Left ventricle myocardium inferior (tissue), 1 donor: ENCODE data around the gene BCAR3. TPM values are rescaled to one million over a fixed set of nuclear protein-coding genes. Genes with fewer than 3 reads are reported as not detected.

Experiments
- DNase-seq: peaks from one replicate; pipeline ENCODE4 v3.0.0-alpha.2; 2020
- H3K27ac ChIP-seq: fragments of 200-600 bp; replicated peaks from 2 replicates; pipeline ENCODE4 v1.8.0; 2021
- H3K27me3 ChIP-seq: fragments of 200-600 bp; 2 replicates; pipeline ENCODE4 v1.8.0; 2021; ENCODE audit warnings: low read depth
- H3K36me3 ChIP-seq: fragments of 200-600 bp; 2 replicates; pipeline ENCODE4 v1.8.0; 2021
- H3K4me1 ChIP-seq: fragments of 200-600 bp; 2 replicates; pipeline ENCODE4 v1.8.0; 2021
- H3K4me3 ChIP-seq: fragments of 200-600 bp; 2 replicates; pipeline ENCODE4 v1.8.0; 2021; ENCODE audit warnings: mild to moderate bottlenecking, moderate library complexity
- H3K9me3 ChIP-seq: fragments of 200-600 bp; replicated peaks from 2 replicates; pipeline ENCODE4 v1.8.0; 2021
- intact Hi-C: fragments of 100-400 bp; cut with micrococcal nuclease; formaldehyde crosslinking; loops from one replicate; pipeline ENCODE4 v1.11.0; 2022
- total RNA-seq: library from RNA; stranded (reverse); fragmentation: NEBNext Ultra II Directional; extraction: Animal tissue kit (Norgen Biotek cat#: 25700); gene quantifications from one replicate; pipeline ENCODE4 v1.2.1, GENCODE V29; 2021
- TF ChIP-seq, protein P1 (sequence below): fragments of 200-600 bp; IDR thresholded peaks from 2 replicates; pipeline ENCODE4 v1.8.0; 2021; ENCODE audit warnings: antibody characterized with exemption, mild to moderate bottlenecking, borderline replicate concordance
- donor health status: DM: no; HTN: yes; CAD: no; lungs with severe emphysema.

Gene BCAR3
- total RNA-seq, 1 donor from 2014 or later = 23.5 TPM

DNA sequence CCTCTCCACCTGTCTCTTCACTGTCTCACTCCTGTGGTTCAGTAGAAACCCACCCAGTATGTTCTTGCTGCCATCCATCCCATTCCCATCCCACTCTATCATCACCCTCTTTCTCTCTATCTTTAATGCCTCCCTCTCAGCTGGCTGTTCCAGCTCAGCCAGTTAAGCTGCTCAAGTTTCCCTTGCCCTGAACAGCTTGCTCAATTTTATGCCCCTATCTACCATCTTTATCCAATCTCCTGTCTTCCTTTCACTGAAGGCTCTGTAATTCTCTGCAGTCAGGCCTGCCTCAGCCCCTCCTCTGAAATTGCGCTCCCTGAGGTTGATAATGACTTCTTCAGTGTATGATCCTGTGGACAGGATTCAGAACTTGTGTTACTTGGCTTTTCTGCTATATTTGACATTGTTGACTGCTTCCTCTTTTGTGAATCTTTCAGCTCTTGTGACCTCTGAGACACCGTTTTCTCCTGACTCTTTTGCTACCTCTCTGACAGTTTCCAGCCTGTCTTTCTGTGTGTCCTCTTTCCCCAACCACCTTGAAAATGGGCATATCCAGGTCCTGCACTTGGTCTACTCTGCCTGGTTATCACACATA, 13.9 kb upstream of the BCAR3 start:
- no peak overlapping the region for H3K27ac ChIP-seq
- TF ChIP-seq, protein P1, sequence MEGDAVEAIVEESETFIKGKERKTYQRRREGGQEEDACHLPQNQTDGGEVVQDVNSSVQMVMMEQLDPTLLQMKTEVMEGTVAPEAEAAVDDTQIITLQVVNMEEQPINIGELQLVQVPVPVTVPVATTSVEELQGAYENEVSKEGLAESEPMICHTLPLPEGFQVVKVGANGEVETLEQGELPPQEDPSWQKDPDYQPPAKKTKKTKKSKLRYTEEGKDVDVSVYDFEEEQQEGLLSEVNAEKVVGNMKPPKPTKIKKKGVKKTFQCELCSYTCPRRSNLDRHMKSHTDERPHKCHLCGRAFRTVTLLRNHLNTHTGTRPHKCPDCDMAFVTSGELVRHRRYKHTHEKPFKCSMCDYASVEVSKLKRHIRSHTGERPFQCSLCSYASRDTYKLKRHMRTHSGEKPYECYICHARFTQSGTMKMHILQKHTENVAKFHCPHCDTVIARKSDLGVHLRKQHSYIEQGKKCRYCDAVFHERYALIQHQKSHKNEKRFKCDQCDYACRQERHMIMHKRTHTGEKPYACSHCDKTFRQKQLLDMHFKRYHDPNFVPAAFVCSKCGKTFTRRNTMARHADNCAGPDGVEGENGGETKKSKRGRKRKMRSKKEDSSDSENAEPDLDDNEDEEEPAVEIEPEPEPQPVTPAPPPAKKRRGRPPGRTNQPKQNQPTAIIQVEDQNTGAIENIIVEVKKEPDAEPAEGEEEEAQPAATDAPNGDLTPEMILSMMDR = no peak
- DNase-seq = no peak
- H3K4me1 ChIP-seq = peaks cover 7% of the 10 kb centered on the region
- intact Hi-C loops = no loop called here
- no peaks in the 10 kb centered on the region for H3K36me3 ChIP-seq
- H3K27me3 ChIP-seq = no peaks in the 10 kb centered on the region
- no peak overlapping the region for H3K4me3 ChIP-seq
- no peaks in the 10 kb centered on the region for H3K9me3 ChIP-seq

DNA sequence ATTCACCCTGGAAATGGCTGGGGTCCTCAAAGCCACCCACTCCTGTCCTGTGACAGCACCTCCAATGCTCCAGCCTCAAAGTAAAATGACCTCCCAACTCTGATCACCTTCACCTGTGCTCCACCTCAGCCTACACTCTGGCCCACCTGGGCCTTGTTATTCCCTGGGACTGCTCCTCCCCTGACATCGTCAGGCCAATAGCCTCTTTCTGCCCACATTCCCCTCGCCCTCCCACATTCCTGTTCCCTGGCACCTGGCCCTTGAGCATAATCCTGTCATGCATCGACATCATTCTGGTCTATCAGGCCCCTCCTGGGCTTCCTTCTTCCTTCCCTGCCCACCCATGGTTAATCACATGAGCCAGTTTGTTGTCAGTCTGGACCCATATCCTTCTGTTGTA, 13.2 kb upstream of the BCAR3 start:
- intact Hi-C loops = no loop called here
- H3K4me1 ChIP-seq = peaks cover 7% of the 10 kb centered on the region
- TF ChIP-seq, protein P1 = no peak
- no peak overlapping the region for H3K4me3 ChIP-seq
- DNase-seq = no peak
- no peak overlapping the region for H3K27ac ChIP-seq
- no peaks in the 10 kb centered on the region for H3K36me3 ChIP-seq
- no peaks in the 10 kb centered on the region for H3K27me3 ChIP-seq
- no peaks in the 10 kb centered on the region for H3K9me3 ChIP-seq

DNA sequence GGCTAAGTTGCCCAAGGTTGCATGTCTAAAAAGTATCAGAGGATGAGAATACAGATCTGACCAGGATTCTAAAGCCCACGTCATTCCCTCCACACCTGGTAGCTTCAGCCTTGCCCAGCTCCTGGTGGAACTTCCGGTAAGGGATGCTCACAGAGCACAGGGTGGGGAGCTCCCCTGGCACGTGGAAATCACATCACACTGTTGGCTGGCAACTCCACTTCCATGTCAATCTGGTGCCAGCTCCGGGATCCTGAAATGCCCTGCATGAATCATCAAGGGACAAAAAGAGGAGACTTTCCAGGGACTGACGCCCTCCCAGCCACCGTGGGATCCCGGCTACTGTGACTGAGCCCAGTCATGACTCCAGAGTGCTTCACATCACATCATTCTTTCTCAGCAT, 12.4 kb upstream of the BCAR3 start:
- no peak overlapping the region for H3K27ac ChIP-seq
- peaks cover 7% of the 10 kb centered on the region for H3K4me1 ChIP-seq
- no peaks in the 10 kb centered on the region for H3K9me3 ChIP-seq
- DNase-seq = no peak
- H3K36me3 ChIP-seq = no peaks in the 10 kb centered on the region
- TF ChIP-seq, protein P1 = no peak
- intact Hi-C loops = no loop called here
- no peaks in the 10 kb centered on the region for H3K27me3 ChIP-seq
- no peak overlapping the region for H3K4me3 ChIP-seq

DNA sequence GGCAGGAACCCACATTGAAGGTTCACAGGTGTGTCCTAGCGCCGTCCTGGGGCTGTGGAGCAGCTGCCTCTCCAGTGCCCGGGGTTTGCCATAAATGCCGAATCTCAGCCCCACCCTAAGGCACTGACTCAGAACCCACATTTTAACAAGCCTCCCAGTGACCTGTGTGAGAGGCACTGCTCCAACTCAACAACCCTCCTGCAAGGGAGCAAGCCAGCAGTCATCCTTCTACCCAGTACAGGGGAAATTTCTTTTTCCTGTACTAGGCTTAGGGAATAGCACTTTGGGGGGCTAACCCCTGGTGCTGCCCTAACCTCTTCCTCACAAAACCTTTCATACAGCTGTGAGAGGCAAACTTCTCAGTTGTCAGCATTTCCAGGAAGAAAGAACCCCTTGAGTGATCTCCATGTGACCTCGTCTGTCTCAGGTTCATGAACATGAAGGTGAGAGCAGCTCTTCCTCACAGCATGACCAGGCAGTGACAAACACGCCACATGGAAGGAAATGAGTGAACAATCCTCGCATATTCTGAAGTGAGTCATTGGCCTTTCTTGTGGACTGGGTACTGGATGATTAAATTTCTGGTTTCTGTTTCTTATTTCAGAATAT, 11.4 kb upstream of the BCAR3 start:
- Histone ChIP-seq H3K4me1 (peaks cover 7% of the 10 kb centered on the region), H3K27ac (no peak overlapping the region)
- intact Hi-C loops = no loop called here

DNA sequence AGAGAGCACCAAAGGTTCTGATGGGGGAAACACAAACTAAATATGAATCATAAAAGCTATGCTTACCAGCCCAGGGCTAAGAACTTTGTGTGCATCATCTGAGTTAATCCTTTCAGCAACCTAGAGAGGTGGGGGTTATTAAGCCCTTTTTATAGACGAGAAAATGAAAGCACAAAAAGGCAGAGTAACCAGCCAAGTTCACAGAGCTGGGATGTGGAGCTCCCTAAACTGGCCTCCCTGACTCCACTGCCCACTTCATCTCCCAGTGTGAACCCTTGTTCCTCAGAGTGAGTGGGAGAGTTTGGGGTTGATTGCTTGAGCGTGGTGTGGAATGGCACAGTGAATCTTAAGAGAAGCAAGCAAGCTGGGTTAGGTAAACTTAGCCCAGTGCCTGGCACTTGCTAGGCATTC, 10.8 kb upstream of the BCAR3 start:
- no peak overlapping the region for H3K4me3 ChIP-seq
- no peaks in the 10 kb centered on the region for H3K27me3 ChIP-seq
- H3K36me3 ChIP-seq = no peaks in the 10 kb centered on the region
- TF ChIP-seq, protein P1 = no peak
- no peak for DNase-seq
- intact Hi-C loops = no loop called here
- peaks cover 7% of the 10 kb centered on the region for H3K4me1 ChIP-seq
- H3K9me3 ChIP-seq = no peaks in the 10 kb centered on the region
- H3K27ac ChIP-seq = no peak overlapping the region

More for the DNA sequence above, 11.4 kb upstream of the BCAR3 start:
- no peak for DNase-seq
- TF ChIP-seq, protein P1 = no peak
- no peak overlapping the region for H3K4me3 ChIP-seq
- no peaks in the 10 kb centered on the region for H3K9me3 ChIP-seq
- no peaks in the 10 kb centered on the region for H3K36me3 ChIP-seq
- no peaks in the 10 kb centered on the region for H3K27me3 ChIP-seq
